H1 (cell line): ENCODE measurements around the gene ELFN1. TPM values are rescaled to one million over a fixed set of nuclear protein-coding genes. Genes with fewer than 3 reads are reported as not detected.
A peak's percentile ranks its signal among the peaks of the same experiment; 100 is the strongest.

Source experiments
- CTCF ChIA-PET: fragments of 300-600 bp; sonication (Branson Sonifier 250); formaldehyde crosslinking; loops from one replicate; lab custom pipeline; 2021; ENCODE audit not compliant: partially characterized antibody; lab: Charles Lee
- POLR2A ChIA-PET: fragments of 300-600 bp; sonication (Branson Sonifier 250); formaldehyde crosslinking; loops from one replicate; lab custom pipeline; 2021; ENCODE audit warnings: inconsistent platforms; ENCODE audit not compliant: partially characterized antibody; lab: Charles Lee
- DNase-seq, 2 experiments: peaks; one replicate each; pipeline versions ENCODE4 v3.0.0 to v3.0.0-alpha.2; 2010 to 2022; ENCODE audit warnings: low spot score in 2 of 2, low read depth in 1 of 2, mixed read lengths in 1 of 2
- FAIRE-seq: peaks from 2 replicates; lab custom pipeline; 2011; peaks lifted over from hg19 to GRCh38; lab: Jason Lieb, UNC
- H2AFZ ChIP-seq: 2 replicates; pipeline ENCODE4 v1.8.1; 2012; ENCODE audit warnings: low read length, inconsistent platforms
- H2AK5ac ChIP-seq: 2 replicates; pipeline ENCODE4 v1.6.1; 2013; ENCODE audit warnings: low read depth, low read length
- H2BK120ac ChIP-seq: replicated peaks from 2 replicates; pipeline ENCODE3; 2013; ENCODE audit warnings: low read depth, low read length, inconsistent platforms
- H2BK12ac ChIP-seq: 2 replicates; pipeline ENCODE4 v1.6.1; 2013; ENCODE audit warnings: low read depth, low read length
- H2BK15ac ChIP-seq: 2 replicates; pipeline ENCODE4 v1.6.1; 2013; ENCODE audit warnings: low read length
- H2BK20ac ChIP-seq: 2 replicates; pipeline ENCODE4 v1.6.1; 2013; ENCODE audit warnings: low read length
- H2BK5ac ChIP-seq: 2 replicates; pipeline ENCODE4 v1.6.1; 2013; ENCODE audit warnings: low read depth, low read length
- H3K14ac ChIP-seq: 2 replicates; pipeline ENCODE4 v1.6.1; 2013; ENCODE audit warnings: inconsistent platforms; ENCODE audit not compliant: insufficient read length
- H3K18ac ChIP-seq: 2 replicates; pipeline ENCODE4 v1.6.1; 2013; ENCODE audit warnings: low read length; ENCODE audit errors: extremely low read depth
- H3K23ac ChIP-seq: 2 replicates; pipeline ENCODE4 v1.6.1; 2013; ENCODE audit warnings: inconsistent platforms; ENCODE audit not compliant: insufficient read length
- H3K23me2 ChIP-seq: 2 replicates; pipeline ENCODE4 v1.6.1; 2013; ENCODE audit warnings: low read depth, low read length
- H3K27ac ChIP-seq: 2 replicates; pipeline ENCODE4 v1.6.1; 2011; ENCODE audit warnings: low read depth, low read length, inconsistent platforms
- H3K27me3 ChIP-seq, 4 experiments: replicated peaks in 1 of 4; 1 replicate in 1 of 4; 2 replicates in 3 of 4; pipeline versions ENCODE4 v1.6.1 to v1.8.1; 2011 to 2013; ENCODE audit warnings: low read length in 3 of 4, mild to moderate bottlenecking in 3 of 4, inconsistent platforms in 2 of 4, mixed read lengths in 2 of 4, moderate library complexity in 1 of 4; ENCODE audit not compliant: control insufficient read depth in 3 of 4, insufficient read depth in 3 of 4; ENCODE audit errors: extremely low read depth in 1 of 4
- H3K36me3 ChIP-seq, 4 experiments: 2 replicates each; pipeline versions ENCODE4 v1.6.1 to v1.8.1; 2011 to 2013; ENCODE audit warnings: mild to moderate bottlenecking in 4 of 4, low read length in 3 of 4, moderate library complexity in 2 of 4, control low read depth in 1 of 4, inconsistent platforms in 1 of 4; ENCODE audit not compliant: insufficient read depth in 4 of 4, control insufficient read depth in 2 of 4
- H3K4ac ChIP-seq: replicated peaks from 2 replicates; pipeline ENCODE3; 2013; ENCODE audit warnings: low read length, low read depth, mixed read lengths, inconsistent platforms; ENCODE audit not compliant: insufficient read length
- H3K4me1 ChIP-seq, 4 experiments: replicated peaks in 1 of 4; 1 replicate in 1 of 4; 2 replicates in 3 of 4; pipeline versions ENCODE4 v1.6.1 to v1.8.1; 2011 to 2013; ENCODE audit warnings: low read length in 3 of 4, inconsistent platforms in 2 of 4, mixed read lengths in 1 of 4; ENCODE audit not compliant: insufficient read depth in 4 of 4, control insufficient read depth in 3 of 4
- H3K4me2 ChIP-seq, 2 experiments: 2 replicates each; pipeline versions ENCODE4 v1.6.1 to v1.8.1; 2011 to 2013; ENCODE audit warnings: low read depth in 2 of 2, low read length in 2 of 2, control low read depth in 1 of 2, inconsistent platforms in 1 of 2, mild to moderate bottlenecking in 1 of 2; ENCODE audit not compliant: insufficient read depth in 1 of 2
- H3K4me3 ChIP-seq, 4 experiments: fragments of 200-600, 300-600 bp in 1 of 4; sonication (generic), shearing (Covaris generic), sonication (Bioruptor Twin) in 1 of 4; 2 replicates each; pipeline versions ENCODE4 v1.5.1 to v1.8.1; 2011 to 2016; ENCODE audit warnings: low read length in 4 of 4, low read depth in 3 of 4, control low read depth in 2 of 4, inconsistent platforms in 2 of 4, mild to moderate bottlenecking in 2 of 4, mixed read lengths in 1 of 4, moderate library complexity in 1 of 4; ENCODE audit not compliant: insufficient read depth in 2 of 4; ENCODE audit errors: extremely low read depth in 1 of 4
- H3K56ac ChIP-seq: replicated peaks from 2 replicates; pipeline ENCODE3; 2013; ENCODE audit warnings: low read depth, mild to moderate bottlenecking, mixed read lengths, low read length, inconsistent platforms; ENCODE audit not compliant: insufficient read length
- H3K79me1 ChIP-seq: 2 replicates; pipeline ENCODE4 v1.6.1; 2013; ENCODE audit warnings: low read depth, low read length, control low read depth
- H3K79me2 ChIP-seq, 2 experiments: 2 replicates each; pipeline versions ENCODE4 v1.6.1 to v1.8.1; 2012 to 2013; ENCODE audit warnings: low read length in 2 of 2, mild to moderate bottlenecking in 2 of 2, inconsistent platforms in 1 of 2; ENCODE audit not compliant: insufficient read depth in 2 of 2, control insufficient read depth in 1 of 2
- H3K9ac ChIP-seq, 4 experiments: replicated peaks in 1 of 4; 1 replicate in 1 of 4; 2 replicates in 3 of 4; pipeline versions ENCODE4 v1.6.1 to v1.8.1; 2011 to 2013; ENCODE audit warnings: low read depth in 3 of 4, low read length in 3 of 4, control low read depth in 2 of 4, mild to moderate bottlenecking in 2 of 4, moderate library complexity in 2 of 4, inconsistent platforms in 1 of 4; ENCODE audit errors: extremely low read depth in 1 of 4
- H3K9me3 ChIP-seq, 2 experiments: 2 replicates each; pipeline versions ENCODE4 v1.6.1 to v1.8.1; 2012 to 2013; ENCODE audit warnings: mild to moderate bottlenecking in 2 of 2, moderate library complexity in 2 of 2, control low read depth in 1 of 2, inconsistent platforms in 1 of 2, low read depth in 1 of 2, low read length in 1 of 2, mixed read lengths in 1 of 2; ENCODE audit not compliant: insufficient read depth in 2 of 2
- H4K20me1 ChIP-seq, 2 experiments: replicated peaks in 1 of 2; 2 replicates each; pipeline versions ENCODE3 to v1.8.1; 2011 to 2013; ENCODE audit warnings: inconsistent platforms in 2 of 2, low read length in 2 of 2, mild to moderate bottlenecking in 1 of 2; ENCODE audit not compliant: insufficient read depth in 2 of 2, control insufficient read depth in 1 of 2
- H4K5ac ChIP-seq: 2 replicates; pipeline ENCODE4 v1.6.1; 2013; ENCODE audit warnings: low read length, low read depth, mixed read lengths, inconsistent platforms; ENCODE audit not compliant: insufficient read length
- H4K8ac ChIP-seq: 2 replicates; pipeline ENCODE4 v1.8.0; 2013; ENCODE audit warnings: mild to moderate bottlenecking, moderate library complexity, low read length, inconsistent platforms; ENCODE audit not compliant: insufficient read depth; ENCODE audit errors: extremely low read depth
- H4K91ac ChIP-seq: replicated peaks from 2 replicates; pipeline ENCODE3; 2013; ENCODE audit warnings: low read length, mixed read lengths, inconsistent platforms; ENCODE audit not compliant: insufficient read length
- E2F6 ChIP-seq: IDR thresholded peaks from 2 replicates; pipeline ENCODE4 v1.6.1; 2012; ENCODE audit warnings: inconsistent platforms
- POU5F1 ChIP-seq: IDR thresholded peaks from 2 replicates; pipeline ENCODE4 v1.6.1; 2011; ENCODE audit warnings: low read depth, mild to moderate bottlenecking, low read length, moderate library complexity
- WGBS, 2 experiments: shearing (Covaris generic) in 1 of 2; methylation state at CpG; one replicate each; pipeline versions ENCODE4 v1.1.6 to v1.1.7; 2013 to 2015; ENCODE audit warnings: low lambda C conversion rate in 2 of 2, mixed read lengths in 2 of 2, inconsistent platforms in 1 of 2, low coverage in 1 of 2, missing lambda C conversion rate in 1 of 2; ENCODE audit not compliant: insufficient replicate concordance in 2 of 2, insufficient coverage in 1 of 2, insufficient read length in 1 of 2; ENCODE audit errors: extremely low coverage in 1 of 2, missing lambda C conversion rate in 1 of 2; 5-methylcytosine and 5-hydroxymethylcytosine counted together
- polyA plus RNA-seq, 7 experiments: library from polyadenylated mRNA; depleted of rRNA in 3 of 7; stranded (reverse) in 5 of 7; unstranded in 2 of 7; fragments of >200 nt in 5 of 7; fragments of 200-250 nt in 2 of 7; gene quantifications; 1 replicate in 5 of 7; 2 replicates in 1 of 7; 4 replicates in 1 of 7; pipeline versions ENCODE4 v1.2.1 to v1.2.3, GENCODE V29; 2011 to 2013; ENCODE audit warnings: missing spikeins in 2 of 7, mixed read lengths in 2 of 7
- total RNA-seq: library from RNA; stranded (reverse); fragmentation: NEBNext Ultra II Directional; extraction: Animal tissue kit (Norgen Biotek cat#: 25700); gene quantifications from 2 replicates; pipeline ENCODE4 v1.2.1, GENCODE V29; 2021

The ELFN1 gene
- total and polyA plus RNA-seq, 2 of the 8 experiments (the other 6 are each of a cell fraction or from before 2014, with no cell fraction given), result 2.0 to 4.5 TPM

- no peak overlapping the region for H3K56ac ChIP-seq
- H2AFZ ChIP-seq, result no peak overlapping the region
- peaks cover 0 to 3% (median 0%) of the 10 kb centered on the region in 4 experiments; a peak in 3 of 7 replicates for H3K4me1 ChIP-seq
- H2BK15ac ChIP-seq, result no peak overlapping the region
- H3K14ac ChIP-seq, result no peak overlapping the region
- no peaks in the 10 kb centered on the region for H4K20me1 ChIP-seq
- no peak for TF ChIP-seq E2F6
- no peak for TF ChIP-seq POU5F1
- H3K79me2 ChIP-seq, result no peaks in the 10 kb centered on the region
- no peak overlapping the region for H3K4ac ChIP-seq
- H3K27ac ChIP-seq, result no peak overlapping the region
- FAIRE-seq, result no peak
- H2BK120ac ChIP-seq, result no peak overlapping the region
- H3K27me3 ChIP-seq, result no peaks in the 10 kb centered on the region; a peak in 1 of 7 replicates
- H2BK5ac ChIP-seq, result no peak overlapping the region
- H3K4me3 ChIP-seq, result no peak overlapping the region
- DNase-seq, result no peak
- H3K4me2 ChIP-seq, result no peak overlapping the region
- ChIA-PET POLR2A (no interaction called here), CTCF (no interaction called here)
- H2BK20ac ChIP-seq, result no peak overlapping the region
- H2BK12ac ChIP-seq, result no peak overlapping the region
- H4K91ac ChIP-seq, result no peak overlapping the region
- 90% methylated on average over 26 of the region's 29 CpGs; no CpG with 5 or more reads in 1 of the 2 experiments for WGBS, 2 experiments
- H3K36me3 ChIP-seq, result no peaks in the 10 kb centered on the region
- H2AK5ac ChIP-seq, result no peak overlapping the region
- no peak overlapping the region for H3K23ac ChIP-seq
- H3K23me2 ChIP-seq, result no peaks in the 10 kb centered on the region
- no peak overlapping the region for H3K9ac ChIP-seq
- H3K9me3 ChIP-seq, result no peaks in the 10 kb centered on the region
- peak overlapping the region; percentile 80; the same call in 1 of the 2 replicates for H4K8ac ChIP-seq
- no peak overlapping the region for H4K5ac ChIP-seq
- H3K18ac ChIP-seq, result no peak overlapping the region
- H3K79me1 ChIP-seq, result no peaks in the 10 kb centered on the region
These were observed 65.9 kb downstream of the ELFN1 start for GRCh38 chr7:1735806-1736483.
